GM13976 (cell line): ENCODE data around the gene ATG4A.

Experiments
- DNase-seq: peaks from one replicate; pipeline ENCODE4 v3.0.0; 2012; ENCODE audit warnings: low spot score
- CTCF ChIP-seq: IDR thresholded peaks from 2 replicates; pipeline ENCODE4 v1.5.1; 2012; ENCODE audit warnings: borderline replicate concordance, mild to moderate bottlenecking; ENCODE audit not compliant: insufficient read depth; ENCODE audit errors: extremely low read depth, missing control alignments, control extremely low read depth
- in situ Hi-C: fragments of 300-500 bp; cut with MboI; formaldehyde crosslinking; loops from one replicate; pipeline ENCODE4 v1.12.0; 2022; ENCODE audit warnings: low sequenced_read_pairs, mixed read lengths, inconsistent platforms; ENCODE audit not compliant: unreplicated experiment

Gene ATG4A

GRCh38 chrX:108114541-108114940 lies 23.0 kb downstream of the ATG4A start:
- TF ChIP-seq CTCF: no peak
- in situ Hi-C loops: no loop called here

GRCh38 chrX:108117988-108118387 lies 26.4 kb downstream of the ATG4A start:
- in situ Hi-C loops: no loop called here
- TF ChIP-seq CTCF: no peak
- DNase-seq: no peak

More at GRCh38 chrX:108114541-108114940, 23.0 kb downstream of the ATG4A start:
- DNase-seq: no peak

DNA sequence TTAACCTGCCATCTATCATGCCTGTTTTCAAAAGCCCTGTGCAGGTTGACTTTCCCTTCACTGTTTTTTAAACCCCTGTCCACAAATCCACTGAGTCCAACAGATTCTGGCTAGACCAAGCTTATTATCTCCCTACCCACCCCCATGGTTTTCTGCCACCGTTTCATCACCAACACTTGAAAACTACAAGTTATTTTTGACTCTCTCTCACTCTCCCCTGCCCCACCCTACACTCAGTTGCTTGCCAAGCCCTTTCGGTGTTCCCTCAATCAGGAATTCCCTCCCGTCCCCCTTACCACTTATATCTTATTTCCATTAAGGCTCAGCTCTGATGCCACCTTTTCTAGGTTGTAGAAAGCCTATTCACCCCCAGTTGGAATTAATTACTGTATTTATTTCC lies 29.7 kb downstream of the ATG4A start:
- no peak for TF ChIP-seq CTCF
- in situ Hi-C loops: no loop called here
- no peak for DNase-seq

DNA sequence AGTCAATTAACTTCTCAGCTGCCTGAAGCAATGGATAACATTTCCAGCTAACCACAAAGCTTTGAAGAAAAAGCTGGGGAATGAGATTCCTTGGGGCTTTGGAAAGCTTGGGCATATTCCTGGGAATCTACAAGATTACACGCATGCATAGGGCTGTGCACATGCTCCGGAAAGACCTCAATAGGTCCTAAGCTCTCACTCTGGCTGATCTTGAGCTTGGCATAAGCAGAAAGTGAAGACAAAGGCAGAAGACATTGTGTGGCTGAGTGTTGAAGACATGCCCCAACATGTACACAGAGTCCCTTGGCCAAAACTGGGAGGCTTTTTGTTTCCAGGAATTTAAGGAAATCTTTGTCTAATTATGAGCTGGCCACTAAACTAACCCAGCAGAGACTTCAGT lies 31.2 kb downstream of the ATG4A start:
- no peak for DNase-seq
- in situ Hi-C loops: no loop called here
- TF ChIP-seq CTCF: no peak

DNA sequence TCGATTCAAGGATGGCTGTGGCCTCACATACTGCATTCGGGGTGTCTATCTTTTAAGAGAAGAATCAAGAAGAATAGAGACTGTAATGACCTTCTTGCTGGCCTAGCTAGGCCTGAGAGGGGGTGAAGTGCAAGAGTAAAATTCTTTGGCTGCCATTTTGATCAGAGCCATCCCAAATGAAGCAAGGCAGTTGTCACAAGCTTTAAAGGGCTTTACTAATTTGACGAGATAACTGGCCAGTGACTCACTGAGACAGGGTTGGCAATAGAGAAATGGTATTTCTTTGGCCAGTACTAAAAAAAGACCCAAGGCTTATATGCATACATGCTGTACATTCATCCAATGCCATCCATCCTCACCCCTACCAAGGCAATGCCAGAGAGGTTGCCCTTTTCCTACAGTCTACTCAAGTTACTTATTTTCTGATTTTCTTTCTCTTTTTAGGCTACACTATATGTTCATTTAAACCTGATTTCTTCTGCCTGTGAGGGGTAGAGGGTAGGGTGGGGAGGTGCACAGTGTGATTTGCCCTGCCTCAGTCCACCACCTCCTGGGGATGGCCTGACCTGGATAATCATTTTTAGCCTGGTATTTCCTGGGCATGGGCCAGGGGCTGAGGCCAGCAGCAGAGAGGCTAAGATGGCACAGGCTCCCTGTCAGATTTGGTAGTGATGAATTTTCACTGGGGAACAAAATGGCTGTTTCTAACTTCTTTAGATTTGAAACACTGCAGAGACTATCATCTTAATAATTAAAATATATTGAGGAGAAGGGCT lies 32.2 kb downstream of the ATG4A start:
- TF ChIP-seq CTCF: no peak
- in situ Hi-C loops: no loop called here
- DNase-seq: no peak

DNA sequence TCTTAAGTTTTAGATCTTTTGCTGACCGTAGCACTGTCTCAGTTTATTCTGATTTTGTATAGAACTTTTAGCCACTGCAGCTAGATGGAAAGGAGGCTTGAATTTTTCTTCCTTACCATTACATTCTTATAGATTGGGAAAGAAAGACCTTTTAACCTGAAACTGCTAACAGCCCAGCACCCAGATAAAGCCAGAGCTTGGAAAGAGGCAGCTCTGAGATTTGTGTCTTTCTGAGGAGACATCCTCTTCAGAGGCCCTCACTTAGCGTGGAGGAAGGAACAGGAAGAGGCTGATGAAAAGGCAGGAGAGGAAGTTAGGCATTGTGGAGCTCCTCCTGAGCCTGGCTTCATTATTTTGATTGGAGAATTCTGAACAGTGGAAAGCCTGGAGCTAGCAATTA lies 35.1 kb downstream of the ATG4A start:
- no peak for TF ChIP-seq CTCF
- DNase-seq: no peak
- in situ Hi-C loops: no loop called here

- no peak for DNase-seq
- TF ChIP-seq CTCF: no peak
- in situ Hi-C loops: no loop called here
These were observed 35.6 kb downstream of the ATG4A start for GRCh38 chrX:108127152-108127551.
